Natural killer cell treated with Interleukin-12 subunit alpha and Interleukin-12 subunit beta and Interleukin-15 and Interleukin-18, amount 100 ng/mL, for 72 hours (primary cell): ENCODE data around the gene PRR14. TPM values are rescaled to one million over a fixed set of nuclear protein-coding genes. Genes with fewer than 3 reads are reported as not detected.

Experiments
- ATAC-seq, 2 donors: fragments of 150-1000 bp; cut with Tn5 transposase in 1 of 2; sonication (Bioruptor Pico), chemical (Tn5 transposase) in 1 of 2; 2 replicates each; pipeline ENCODE4 v1.10.0; 2021
- DNase-seq: peaks from one replicate; pipeline ENCODE4 v3.0.0; 2022; ENCODE audit warnings: low spot score
- H3K27ac Mint-ChIP-seq, 2 donors: 1 replicate in 1 of 2; 2 replicates in 1 of 2; pipeline ENCODE4 v1.8.0; 2022; ENCODE audit warnings: mixed read lengths in 2 of 2, mild to moderate bottlenecking in 1 of 2, moderate library complexity in 1 of 2
- H3K27me3 Mint-ChIP-seq, 2 donors: 1 replicate in 1 of 2; 2 replicates in 1 of 2; pipeline ENCODE4 v1.8.0; 2022; ENCODE audit warnings: mixed read lengths in 2 of 2
- H3K36me3 Mint-ChIP-seq: one replicate; pipeline ENCODE4 v1.8.0; 2022; ENCODE audit warnings: mixed read lengths
- H3K4me1 Mint-ChIP-seq, 2 donors: 1 replicate in 1 of 2; 2 replicates in 1 of 2; pipeline ENCODE4 v1.8.0; 2022; ENCODE audit warnings: low read depth in 2 of 2, mixed read lengths in 2 of 2, mild to moderate bottlenecking in 1 of 2
- H3K4me3 Mint-ChIP-seq: one replicate; pipeline ENCODE4 v1.8.0; 2022; ENCODE audit warnings: mixed read lengths
- H3K9me3 Mint-ChIP-seq: 2 replicates; pipeline ENCODE4 v1.8.0; 2022; ENCODE audit warnings: mixed read lengths
- total RNA-seq, 2 donors: library from RNA; stranded (reverse); gene quantifications; one replicate each; pipeline ENCODE4 v1.2.3, GENCODE V29; 2022

The PRR14 gene
- total RNA-seq, 2 donors from 2014 or later, result 128 to 197 TPM

DNA sequence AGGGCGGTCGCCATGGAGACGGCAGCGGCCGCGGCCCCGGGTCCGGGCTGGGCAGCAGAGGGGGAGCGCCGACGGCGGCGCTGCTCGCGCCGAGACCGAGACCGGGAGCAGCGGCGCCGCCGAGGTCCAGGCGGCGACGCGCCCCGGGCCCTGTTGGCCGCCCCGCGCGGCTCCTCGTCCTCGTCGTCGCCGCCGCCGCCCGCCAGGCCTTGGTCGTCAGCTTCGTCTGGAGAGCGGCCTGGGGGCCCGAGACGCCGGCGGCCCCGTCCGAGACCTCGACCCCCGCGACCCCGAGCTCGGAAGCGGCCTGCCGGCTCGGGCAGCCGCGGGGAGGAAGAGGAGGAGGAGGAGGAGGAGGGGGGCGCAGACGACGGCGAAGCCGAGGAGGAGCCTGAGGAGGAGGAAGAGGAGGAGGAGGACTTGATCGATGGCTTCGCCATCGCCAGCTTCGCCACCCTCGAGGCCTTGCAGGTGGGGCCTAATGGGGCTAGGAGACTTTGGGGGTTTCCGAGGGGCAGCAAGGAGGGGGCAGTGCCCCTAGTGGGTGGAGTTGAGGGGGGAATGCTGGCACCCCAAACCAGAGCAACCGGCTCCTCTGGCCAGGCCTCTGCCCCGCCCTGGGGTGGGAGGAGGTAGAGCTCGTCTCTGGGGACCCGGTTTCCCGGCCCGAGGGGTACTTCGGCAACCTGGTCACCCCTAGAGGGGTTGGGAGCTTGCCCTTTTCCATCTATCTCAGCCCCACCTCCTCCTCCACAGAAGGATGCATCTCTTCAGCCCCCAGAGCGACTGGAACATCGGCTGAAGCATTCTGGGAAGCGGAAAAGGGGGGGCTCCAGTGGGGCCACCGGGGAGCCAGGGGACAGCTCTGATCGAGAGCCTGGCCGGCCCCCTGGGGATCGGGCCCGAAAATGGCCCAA lies 9.0 kb downstream of the PRR14 start:
- Mint-ChIP-seq H3K4me1 (peaks cover 44 to 48% of the 10 kb centered on the region in 2 donors), H3K27me3 (no peaks in the 10 kb centered on the region), H3K4me3 (peak overlapping the region; percentile 94), H3K27ac (peak overlapping the region; percentile 83 to 90), H3K36me3 (peaks cover 28% of the 10 kb centered on the region), H3K9me3 (no peaks in the 10 kb centered on the region)
- DNase-seq (peak; percentile 70), ATAC-seq (no peak)

DNA sequence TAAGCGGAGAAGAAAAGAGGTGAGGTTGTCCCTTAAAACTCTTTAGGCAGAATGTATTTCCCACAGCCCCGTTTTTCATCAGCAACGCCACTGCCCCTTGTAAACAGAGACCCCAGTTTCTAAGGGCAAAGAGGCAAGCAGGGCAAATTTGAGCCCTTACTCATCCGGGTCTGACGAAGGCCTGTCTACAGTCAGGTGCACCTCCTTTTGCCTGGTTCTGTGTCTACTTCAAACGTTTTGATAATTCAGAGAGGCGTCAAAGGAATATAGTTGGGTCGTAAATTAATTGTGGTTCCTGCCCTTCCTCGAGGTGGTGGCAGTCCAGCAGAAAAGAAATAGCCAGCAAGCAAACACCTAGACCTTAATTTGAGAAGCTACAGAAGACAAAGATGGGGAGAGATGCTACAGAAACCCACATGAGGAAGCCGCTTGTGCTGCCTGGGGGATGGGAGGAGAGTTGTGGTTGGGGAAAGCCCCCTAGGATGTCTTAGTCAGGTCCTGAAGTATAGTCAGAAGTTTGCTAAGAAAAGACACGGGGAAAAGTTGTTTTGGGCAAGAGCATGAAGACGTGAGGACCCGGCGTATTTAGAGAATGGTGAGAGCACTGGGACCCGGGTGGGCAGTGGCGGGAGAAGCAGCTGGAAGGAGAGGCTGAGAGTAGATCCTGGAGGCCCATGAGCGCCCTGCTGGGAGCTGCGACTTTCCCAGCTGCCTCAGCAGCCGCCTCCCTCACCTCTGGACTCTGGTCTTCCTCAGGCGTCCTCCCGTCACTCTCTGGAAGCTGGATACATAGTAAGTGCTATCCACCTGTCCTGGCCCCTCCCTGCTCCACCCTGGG lies 9.9 kb downstream of the PRR14 start:
- Mint-ChIP-seq H3K9me3 (no peaks in the 10 kb centered on the region), H3K27me3 (no peaks in the 10 kb centered on the region), H3K4me3 (peak overlapping the region; percentile 94), H3K27ac (peak overlapping the region; percentile 83 to 90), H3K36me3 (peaks cover 28% of the 10 kb centered on the region), H3K4me1 (peaks cover 44 to 48% of the 10 kb centered on the region in 2 donors)
- ATAC-seq (no peak), DNase-seq (peak; percentile 91)

GRCh38 chr16:30662449-30662848 lies 11.7 kb downstream of the PRR14 start:
- no peaks in the 10 kb centered on the region for H3K27me3 Mint-ChIP-seq
- peaks cover 28% of the 10 kb centered on the region for H3K36me3 Mint-ChIP-seq
- peak overlapping the region; percentile 83 to 90 for H3K27ac Mint-ChIP-seq
- DNase-seq, result no peak
- no peaks in the 10 kb centered on the region for H3K9me3 Mint-ChIP-seq
- peak overlapping the region; percentile 94 for H3K4me3 Mint-ChIP-seq
- no peak for ATAC-seq
- peaks cover 34 to 36% of the 10 kb centered on the region in 2 donors for H3K4me1 Mint-ChIP-seq

DNA sequence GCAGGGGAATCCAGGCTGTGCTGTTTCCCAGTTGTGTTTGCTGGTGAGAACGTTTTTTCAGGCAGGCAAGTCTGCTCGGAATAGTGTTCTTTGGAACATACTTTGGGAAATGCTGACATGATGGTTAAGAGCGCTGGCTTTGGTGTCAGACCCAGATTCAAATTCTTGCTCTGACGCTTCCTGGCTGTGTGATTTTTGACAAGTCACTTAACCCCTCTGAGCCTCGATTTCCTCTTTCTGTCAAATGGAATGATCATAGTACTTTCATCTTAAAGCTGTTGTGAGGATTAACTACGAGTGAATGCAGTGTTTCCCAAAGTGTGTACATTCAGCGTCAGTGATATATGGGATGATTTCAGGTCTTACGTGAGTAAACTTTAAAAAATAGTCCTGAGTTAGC lies 12.3 kb downstream of the PRR14 start:
- H3K27me3 Mint-ChIP-seq, result no peaks in the 10 kb centered on the region
- H3K27ac Mint-ChIP-seq, result peak overlapping the region; percentile 83 to 90
- no peaks in the 10 kb centered on the region for H3K9me3 Mint-ChIP-seq
- peaks cover 28% of the 10 kb centered on the region for H3K36me3 Mint-ChIP-seq
- peaks cover 33 to 40% of the 10 kb centered on the region in 2 donors for H3K4me1 Mint-ChIP-seq
- no peak for DNase-seq
- H3K4me3 Mint-ChIP-seq, result peak overlapping the region; percentile 70
- no peak for ATAC-seq

DNA sequence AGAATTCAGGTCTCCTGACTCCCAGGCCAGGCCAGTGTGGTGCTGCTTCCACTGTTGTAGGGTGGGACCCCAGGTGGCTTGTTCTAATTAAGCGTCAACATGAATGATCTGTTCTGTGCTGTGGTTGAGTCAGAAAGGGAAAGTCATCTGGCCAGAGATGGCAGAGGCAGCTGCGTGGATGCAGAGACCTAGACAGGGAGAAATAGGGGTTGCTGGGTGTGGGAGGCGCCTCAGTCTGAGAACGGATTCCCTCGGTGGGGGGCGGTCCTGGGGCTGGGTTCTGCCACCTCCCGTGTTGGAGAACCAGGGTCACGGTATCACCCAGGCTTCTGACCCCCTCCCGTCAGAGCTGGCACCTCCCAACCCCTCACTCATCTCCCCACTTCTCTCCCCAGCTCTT lies 13.1 kb downstream of the PRR14 start:
- Mint-ChIP-seq H3K27me3 (no peaks in the 10 kb centered on the region), H3K27ac (peak overlapping the region; percentile 83 to 90), H3K4me1 (peaks cover 33 to 40% of the 10 kb centered on the region in 2 donors), H3K9me3 (no peaks in the 10 kb centered on the region), H3K36me3 (peaks cover 28% of the 10 kb centered on the region), H3K4me3 (peak overlapping the region; percentile 70)
- DNase-seq, result no peak
- no peak for ATAC-seq

DNA sequence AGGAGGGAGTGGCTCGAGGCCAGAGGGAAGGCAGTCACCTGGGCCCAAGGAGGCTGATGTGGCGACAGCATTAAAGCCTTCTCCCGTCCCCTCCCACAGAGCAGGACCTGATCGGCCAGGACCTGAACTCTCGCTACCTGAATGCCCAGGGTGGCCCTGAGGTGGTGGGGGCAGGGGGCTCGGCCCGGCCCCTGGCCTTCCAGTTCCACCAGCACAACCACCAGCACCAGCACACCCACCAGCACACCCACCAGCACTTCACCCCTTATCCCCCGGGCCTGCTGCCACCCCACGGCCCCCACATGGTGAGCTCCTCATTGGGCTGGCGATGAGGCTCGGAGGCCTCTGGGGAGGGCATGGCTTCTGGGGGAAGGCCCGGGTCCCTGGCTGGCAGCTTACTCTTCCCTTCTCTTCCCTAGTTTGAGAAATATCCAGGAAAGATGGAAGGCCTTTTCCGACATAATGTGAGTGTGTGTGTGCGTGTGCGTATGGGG lies 13.9 kb downstream of the PRR14 start:
- H3K4me3 Mint-ChIP-seq, result no peak overlapping the region
- no peaks in the 10 kb centered on the region for H3K27me3 Mint-ChIP-seq
- H3K4me1 Mint-ChIP-seq, result peaks cover 33 to 40% of the 10 kb centered on the region in 2 donors
- peaks cover 28% of the 10 kb centered on the region for H3K36me3 Mint-ChIP-seq
- ATAC-seq (no peak), DNase-seq (no peak)
- H3K9me3 Mint-ChIP-seq, result no peaks in the 10 kb centered on the region
- peak overlapping the region in 1 of 2 donors; percentile 35 for H3K27ac Mint-ChIP-seq

- ATAC-seq, result no peak
- Mint-ChIP-seq H3K27me3 (no peaks in the 10 kb centered on the region), H3K36me3 (peaks cover 28% of the 10 kb centered on the region), H3K4me3 (no peak overlapping the region), H3K9me3 (no peaks in the 10 kb centered on the region), H3K27ac (peak overlapping the region in 1 of 2 donors; percentile 35), H3K4me1 (peaks cover 33 to 40% of the 10 kb centered on the region in 2 donors)
- DNase-seq, result no peak
These were observed 14.5 kb downstream of the PRR14 start for GRCh38 chr16:30665155-30665829.

GRCh38 chr16:30665830-30666190 lies 15.1 kb downstream of the PRR14 start:
- DNase-seq (no peak), ATAC-seq (no peak)
- Mint-ChIP-seq H3K9me3 (no peaks in the 10 kb centered on the region), H3K27ac (peak overlapping the region in 1 of 2 donors; percentile 35), H3K27me3 (no peaks in the 10 kb centered on the region), H3K36me3 (peaks cover 23% of the 10 kb centered on the region), H3K4me3 (no peak overlapping the region), H3K4me1 (peaks cover 28 to 36% of the 10 kb centered on the region in 2 donors)

- H3K27ac Mint-ChIP-seq, result no peak overlapping the region
- no peak overlapping the region for H3K4me3 Mint-ChIP-seq
- DNase-seq (no peak), ATAC-seq (no peak)
- H3K9me3 Mint-ChIP-seq, result no peaks in the 10 kb centered on the region
- peaks cover 19 to 28% of the 10 kb centered on the region in 2 donors for H3K4me1 Mint-ChIP-seq
- no peaks in the 10 kb centered on the region for H3K27me3 Mint-ChIP-seq
- peaks cover 14% of the 10 kb centered on the region for H3K36me3 Mint-ChIP-seq
These were observed 15.9 kb downstream of the PRR14 start for GRCh38 chr16:30666681-30667080.

GRCh38 chr16:30667361-30667905 lies 16.7 kb downstream of the PRR14 start:
- no peak overlapping the region for H3K4me3 Mint-ChIP-seq
- peak overlapping the region in 1 of 2 donors; percentile 38 for H3K27ac Mint-ChIP-seq
- H3K27me3 Mint-ChIP-seq, result no peaks in the 10 kb centered on the region
- DNase-seq, result no peak
- peaks cover 13 to 21% of the 10 kb centered on the region in 2 donors for H3K4me1 Mint-ChIP-seq
- peaks cover 10% of the 10 kb centered on the region for H3K36me3 Mint-ChIP-seq
- no peaks in the 10 kb centered on the region for H3K9me3 Mint-ChIP-seq
- no peak for ATAC-seq

GRCh38 chr16:30668393-30668792 lies 17.6 kb downstream of the PRR14 start:
- no peaks in the 10 kb centered on the region for H3K9me3 Mint-ChIP-seq
- no peak overlapping the region for H3K4me3 Mint-ChIP-seq
- ATAC-seq (no peak), DNase-seq (no peak)
- H3K27ac Mint-ChIP-seq, result peak overlapping the region in 1 of 2 donors; percentile 38
- peaks cover 4% of the 10 kb centered on the region for H3K36me3 Mint-ChIP-seq
- peaks cover 5 to 13% of the 10 kb centered on the region in 2 donors for H3K4me1 Mint-ChIP-seq
- H3K27me3 Mint-ChIP-seq, result no peaks in the 10 kb centered on the region

DNA sequence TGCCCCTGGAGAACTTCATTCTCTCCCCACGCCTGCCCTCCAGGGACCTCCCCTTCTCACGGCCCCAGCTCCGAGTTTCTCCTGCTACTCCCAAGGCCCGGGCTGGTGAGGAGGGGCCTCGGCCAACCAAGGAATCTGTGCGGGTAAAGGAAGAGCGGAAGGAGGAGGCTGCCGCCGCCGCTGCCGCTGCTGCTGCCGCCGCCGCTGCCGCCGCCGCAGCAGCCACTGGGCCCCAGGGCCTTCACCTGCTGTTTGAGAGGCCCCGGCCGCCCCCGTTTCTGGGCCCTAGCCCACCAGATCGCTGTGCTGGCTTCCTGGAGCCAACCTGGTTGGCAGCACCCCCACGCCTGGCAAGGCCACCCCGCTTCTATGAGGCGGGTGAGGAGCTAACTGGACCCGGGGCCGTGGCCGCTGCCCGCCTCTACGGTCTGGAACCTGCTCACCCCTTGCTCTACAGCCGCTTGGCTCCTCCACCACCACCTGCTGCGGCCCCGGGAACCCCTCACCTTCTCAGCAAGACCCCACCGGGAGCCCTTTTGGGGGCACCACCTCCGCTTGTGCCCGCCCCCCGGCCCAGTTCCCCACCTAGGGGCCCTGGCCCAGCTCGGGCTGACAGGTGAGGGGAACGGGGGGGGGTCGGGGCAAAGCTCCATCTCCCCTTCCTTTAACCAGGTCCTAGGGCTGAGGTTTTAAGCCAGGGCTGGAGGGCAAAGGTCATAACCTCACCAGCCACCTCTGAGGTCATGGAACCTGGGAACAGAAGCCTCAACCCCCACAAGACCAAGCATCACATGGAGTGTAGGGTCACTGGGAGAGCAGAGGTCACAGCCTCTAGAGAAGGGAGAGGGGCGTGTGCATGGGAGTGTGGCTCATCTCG lies 18.5 kb downstream of the PRR14 start:
- no peak overlapping the region for H3K27ac Mint-ChIP-seq
- H3K27me3 Mint-ChIP-seq, result no peaks in the 10 kb centered on the region
- ATAC-seq (no peak), DNase-seq (no peak)
- peaks cover 0 to 8% of the 10 kb centered on the region in 2 donors for H3K4me1 Mint-ChIP-seq
- no peak overlapping the region for H3K4me3 Mint-ChIP-seq
- no peaks in the 10 kb centered on the region for H3K9me3 Mint-ChIP-seq
- no peaks in the 10 kb centered on the region for H3K36me3 Mint-ChIP-seq
